ENCODE results near the gene IFNAR1. TPM values are rescaled to one million over a fixed set of nuclear protein-coding genes. Genes with fewer than 3 reads are reported as not detected.

IFNAR1 gene
- total RNA-seq, 1 experiment from 2014 or later, result 14.2 TPM

GRCh38 chr21:33360881-33361602 is 36.3 kb downstream of the IFNAR1 start:
- peak overlapping the region; percentile 59 to 60; a peak in 4 of 5 replicates for H3K4me3 Mint-ChIP-seq
- H3K27ac Mint-ChIP-seq, result no peak overlapping the region
- no peak overlapping the region for H3T11ph ChIP-seq (ENCODE audit: low read length)

More at GRCh38 chr21:33360881-33361602, 36.3 kb downstream of the IFNAR1 start:
- no peak overlapping the region for H4K91ac ChIP-seq (ENCODE audit: insufficient read length, low read depth, low read length)
- H3K36me3 Mint-ChIP-seq (ENCODE audit: insufficient read depth in 1 of 3, low read depth in 3 of 3), result peaks cover 0 to 14% (median 10%) of the 10 kb centered on the region in 3 experiments; a peak in 4 of 7 replicates
- H3K14ac ChIP-seq (ENCODE audit: insufficient read depth, low read length), result no peak overlapping the region
- no peak overlapping the region for H2BK120ac ChIP-seq (ENCODE audit: low read depth, low read length, poor library complexity, severe bottlenecking)
- H4K20me1 ChIP-seq (ENCODE audit: control insufficient read depth, insufficient read depth, insufficient read length), result no peaks in the 10 kb centered on the region
- H2AFZ ChIP-seq (ENCODE audit: low read length), result no peak overlapping the region
- peak; percentile 88 for TF ChIP-seq CTCF (conservative IDR thresholded peaks at IDR 0.05)
- no peak overlapping the region for H4K8ac ChIP-seq (replicated peaks; ENCODE audit: insufficient read length, low read depth, low read length)
- H3K9me3 ChIP-seq (ENCODE audit: control insufficient read depth, low read depth, low read length), result no peaks in the 10 kb centered on the region
- no peak overlapping the region for H2BK20ac ChIP-seq (ENCODE audit: low read depth, low read length, poor library complexity, severe bottlenecking)
- H3K79me1 ChIP-seq (ENCODE audit: insufficient read depth, low read depth, low read length, poor library complexity, severe bottlenecking), result no peaks in the 10 kb centered on the region
- no peak overlapping the region for H2BK5ac ChIP-seq (ENCODE audit: insufficient read length, low read length)
- no peak overlapping the region for H2AK5ac ChIP-seq (ENCODE audit: insufficient read length, low read length)
- H3K4me2 ChIP-seq (ENCODE audit: insufficient read depth, insufficient read length, low read length), result peak overlapping the region; percentile 49
- H2BK15ac ChIP-seq (ENCODE audit: low read depth, low read length), result no peak overlapping the region
- H3K4me1 Mint-ChIP-seq, result peaks cover 16 to 17% of the 10 kb centered on the region in 2 experiments
- no peaks in the 10 kb centered on the region; the same call in 1 of the 2 replicates for H3K27me3 Mint-ChIP-seq (ENCODE audit: low read depth)
- no peak overlapping the region for H3K4ac ChIP-seq (ENCODE audit: low read depth, low read length)
- no peaks in the 10 kb centered on the region for H3K27me3 ChIP-seq (ENCODE audit: insufficient read depth, low read length)
- no peaks in the 10 kb centered on the region for H3K4me1 ChIP-seq (ENCODE audit: insufficient read depth, low read length)
- H4K5ac ChIP-seq (ENCODE audit: insufficient read length, low read depth, low read length), result no peak overlapping the region
- no peaks in the 10 kb centered on the region for H3K23me2 ChIP-seq (ENCODE audit: insufficient read length, low read depth, low read length, poor library complexity, severe bottlenecking)
- H3K79me2 ChIP-seq (ENCODE audit: insufficient read depth, low read length), result no peaks in the 10 kb centered on the region
- no peak overlapping the region for H3K23ac ChIP-seq (ENCODE audit: insufficient read length, low read depth, low read length)
- no peak overlapping the region for H3K18ac ChIP-seq (ENCODE audit: insufficient read length, low read depth, low read length)
- no peak overlapping the region for H3K9ac ChIP-seq (ENCODE audit: extremely low read depth, insufficient read length, low read length)
- no peak overlapping the region for H2BK12ac ChIP-seq (ENCODE audit: insufficient read length, low read depth, low read length)
- DNase-seq, result peak; percentile 91
- H3K9me3 Mint-ChIP-seq, result peaks cover 2 to 7% of the 10 kb centered on the region in 2 experiments; a peak in 3 of 5 replicates
- H3K56ac ChIP-seq (ENCODE audit: insufficient read length, low read depth, low read length), result no peak overlapping the region
- H3K27ac ChIP-seq (ENCODE audit: insufficient read length, low read depth, low read length), result no peak overlapping the region
- no CpG with 5 or more reads among the region's 14 CpGs for WGBS (ENCODE audit: extremely low coverage, insufficient read length, low lambda C conversion rate)
